Bronchial epithelial cell (primary cell): ENCODE data around the gene POU2F3. TPM values are rescaled to one million over a fixed set of nuclear protein-coding genes. Genes with fewer than 3 reads are reported as not detected.

Experiments used
- DNase-seq: peaks from one replicate; pipeline ENCODE4 v3.0.0-alpha.2; 2010; ENCODE audit warnings: low read depth
- FAIRE-seq: peaks from 2 replicates; lab custom pipeline; 2011; peaks lifted over from hg19 to GRCh38; lab: Jason Lieb, UNC
- H3K27me3 ChIP-seq: 2 replicates; pipeline ENCODE4 v1.5.1; 2011; ENCODE audit warnings: low read length; ENCODE audit not compliant: control insufficient read depth, insufficient read depth
- H3K36me3 ChIP-seq: 2 replicates; pipeline ENCODE4 v1.5.1; 2011; ENCODE audit warnings: low read length; ENCODE audit not compliant: control insufficient read depth, insufficient read depth
- H3K4me3 ChIP-seq: 2 replicates; pipeline ENCODE4 v1.5.1; 2011; ENCODE audit warnings: mild to moderate bottlenecking, low read depth, low read length, control low read depth
- CTCF ChIP-seq: IDR thresholded peaks from 2 replicates; pipeline ENCODE4 v1.5.1; 2011; ENCODE audit warnings: mild to moderate bottlenecking, moderate library complexity, low read length, control low read depth, inconsistent platforms; ENCODE audit not compliant: insufficient read depth, severe bottlenecking
- total RNA-seq: library from RNA; depleted of rRNA; stranded (reverse); fragments of >200 nt; gene quantifications from 2 replicates; pipeline ENCODE4 v1.2.1, GENCODE V29; 2014

Gene POU2F3
- total RNA-seq, 1 donor from 2014 or later: not detected

GRCh38 chr11:120316880-120317688 is 77.1 kb downstream of the POU2F3 start:
- DNase-seq (peak; percentile 97), FAIRE-seq (peak; percentile 79)
- Histone ChIP-seq H3K4me3 (no peak overlapping the region), H3K27me3 (no peaks in the 10 kb centered on the region), H3K36me3 (no peaks in the 10 kb centered on the region)
- TF ChIP-seq CTCF: no peak

GRCh38 chr11:120317689-120318480 is 77.9 kb downstream of the POU2F3 start:
- FAIRE-seq: no peak
- Histone ChIP-seq H3K36me3 (no peaks in the 10 kb centered on the region), H3K27me3 (no peaks in the 10 kb centered on the region), H3K4me3 (no peak overlapping the region)
- no peak for DNase-seq
- no peak for TF ChIP-seq CTCF

- no peaks in the 10 kb centered on the region for H3K36me3 ChIP-seq
- TF ChIP-seq CTCF: no peak
- DNase-seq: no peak
- FAIRE-seq: no peak
- no peaks in the 10 kb centered on the region for H3K27me3 ChIP-seq
- H3K4me3 ChIP-seq: no peak overlapping the region
Observed at GRCh38 chr11:120318906-120319305, 79.0 kb downstream of the POU2F3 start.

GRCh38 chr11:120324932-120325810 is 85.2 kb downstream of the POU2F3 start, which contains the start of gene TLCD5:
TLCD5 (plus strand) TSS chr11:120325299; CDS start chr11:120327442, 2,143 bp downstream.
- H3K4me3 ChIP-seq: peak within 1 kb of the TSS; percentile 51
- DNase-seq: no peak
- peak; percentile 9 for TF ChIP-seq CTCF
- H3K36me3 ChIP-seq: peaks cover 3% of the 10 kb centered on the region
- no peak for FAIRE-seq
- H3K27me3 ChIP-seq: no peaks in the 10 kb centered on the region

GRCh38 chr11:120326228-120326627 is 86.3 kb downstream of the POU2F3 start:
- FAIRE-seq: no peak
- no peak overlapping the region for H3K4me3 ChIP-seq

More at GRCh38 chr11:120326228-120326627, 86.3 kb downstream of the POU2F3 start:
- no peak for DNase-seq
- H3K27me3 ChIP-seq: no peaks in the 10 kb centered on the region
- peaks cover 3% of the 10 kb centered on the region for H3K36me3 ChIP-seq
- no peak for TF ChIP-seq CTCF
